HG03095 (cell line): ENCODE results near the gene GPR108.
"Not testable (repeated sequence)": the region's sequence is repeated elsewhere in the genome, so short reads cannot be mapped to it uniquely, and the experiment has no call there.

Experiments used
- ATAC-seq: cut with Tn5 transposase; IDR thresholded peaks from one replicate; pipeline ENCODE4 v1.9.1; 2021; ENCODE audit warnings: moderate library complexity; ENCODE audit not compliant: unreplicated experiment

Gene GPR108

DNA sequence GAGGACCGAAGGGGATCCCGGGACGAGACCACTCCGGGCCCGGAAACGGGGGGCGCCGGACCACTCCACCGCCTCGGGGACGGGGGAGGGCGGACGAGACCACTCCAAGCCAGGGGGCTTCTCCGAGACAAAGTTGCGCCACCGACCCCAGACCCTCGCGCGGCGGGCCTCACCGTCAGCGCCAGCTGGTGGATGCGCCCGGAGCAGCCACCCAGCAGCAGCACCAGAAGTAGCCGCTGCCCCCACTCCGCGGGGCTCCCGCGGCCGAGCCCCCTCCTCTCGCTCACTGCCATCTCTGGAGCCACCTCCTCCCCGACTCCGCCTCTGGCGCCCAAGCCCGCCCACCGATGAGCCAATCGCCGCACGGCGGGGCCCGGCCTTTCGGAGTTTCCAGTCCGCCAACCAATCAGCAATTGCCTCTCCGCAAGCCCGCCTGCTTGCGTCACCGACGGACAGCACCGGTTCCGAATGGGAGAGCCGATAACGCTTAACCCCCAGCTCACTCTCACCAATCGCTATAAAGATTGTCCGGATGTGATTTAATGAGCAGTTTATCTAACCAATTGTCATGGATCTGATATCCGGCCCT lies at the start of gene GPR108:
TSS of gene GPR108 (minus strand) at position 297 of the 589 bp plus-strand sequence. CDS start at position 293, 4 bp downstream.
- ATAC-seq = peak; percentile 49

GRCh38 chr19:6779206-6779605 lies 41.8 kb upstream of the GPR108 start:
- ATAC-seq = no peak

DNA sequence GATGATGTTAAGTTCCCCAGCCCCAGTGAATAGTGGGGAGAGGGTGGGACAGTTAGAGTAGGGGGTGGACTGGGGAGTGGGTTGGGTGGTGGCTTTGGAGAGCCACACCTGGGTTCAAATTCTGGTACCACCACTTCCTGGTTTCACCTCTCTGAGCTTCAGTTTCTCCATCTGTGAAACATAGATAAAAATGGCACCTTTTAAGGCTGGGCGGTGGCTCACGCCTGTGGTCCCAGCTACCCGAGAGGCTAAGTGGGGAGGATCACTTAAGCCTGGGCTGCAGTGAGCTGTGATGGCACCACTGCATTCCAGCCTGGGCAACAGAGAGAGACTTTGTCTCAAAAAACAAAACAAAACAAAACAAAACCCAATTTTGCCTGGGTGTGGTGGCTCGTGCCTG lies 41.0 kb upstream of the GPR108 start:
- no peak for ATAC-seq

DNA sequence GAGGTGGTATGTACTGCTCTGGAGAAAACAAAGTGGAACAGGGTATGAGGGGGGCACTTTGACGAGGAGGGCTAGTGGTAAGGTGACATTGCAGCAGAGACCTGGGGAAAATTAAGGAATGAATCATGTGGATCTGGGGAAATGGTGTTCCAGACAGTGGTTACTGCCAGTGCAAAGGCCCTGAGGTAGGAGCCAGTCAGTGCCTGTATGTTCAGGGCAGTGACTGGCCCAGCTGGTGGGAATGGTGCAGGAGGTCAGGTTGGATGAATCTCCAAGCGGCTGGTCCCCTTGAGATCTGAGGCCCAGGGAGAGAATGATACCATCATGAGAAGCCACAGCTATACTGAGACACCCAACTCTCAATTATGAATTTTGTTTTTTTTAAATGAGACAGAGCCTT lies 40.1 kb upstream of the GPR108 start:
- no peak for ATAC-seq

- ATAC-seq = no peak
These were observed 39.6 kb upstream of the GPR108 start for GRCh38 chr19:6776999-6777398.

GRCh38 chr19:6776045-6776444 lies 38.7 kb upstream of the GPR108 start:
- ATAC-seq = not testable (repeated sequence)

- ATAC-seq = no peak
These were observed 37.7 kb upstream of the GPR108 start for GRCh38 chr19:6774821-6775707.

DNA sequence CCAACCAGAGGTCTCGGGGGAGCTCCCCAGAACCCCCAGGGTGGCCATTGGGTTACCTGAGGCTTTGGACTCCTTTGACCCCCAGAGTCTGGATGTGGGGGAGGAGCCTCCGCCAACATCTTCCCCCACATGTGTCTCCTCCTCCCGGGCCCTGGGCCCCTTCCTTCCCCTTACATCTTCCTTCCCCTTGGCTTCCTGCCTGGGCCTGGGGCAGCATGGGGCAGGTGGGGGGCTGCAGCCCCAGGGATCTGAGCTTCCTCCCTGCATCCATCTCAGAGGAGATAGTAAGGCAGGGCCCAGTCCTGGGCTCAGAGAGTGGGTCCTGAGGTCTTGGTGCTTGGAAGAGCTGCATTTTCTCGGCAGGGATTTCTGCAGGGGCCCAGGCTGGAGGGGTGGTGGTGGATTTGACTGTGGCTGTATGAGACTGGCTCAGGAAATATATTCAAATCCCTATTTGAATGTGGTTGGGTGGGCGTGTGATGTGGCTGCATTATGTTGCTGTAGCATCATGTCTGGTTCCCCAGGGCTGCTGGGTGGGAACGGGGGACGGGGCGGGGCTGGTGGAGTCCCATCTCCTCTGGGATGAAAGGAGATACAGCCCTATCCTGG lies 36.0 kb upstream of the GPR108 start:
- no peak for ATAC-seq

DNA sequence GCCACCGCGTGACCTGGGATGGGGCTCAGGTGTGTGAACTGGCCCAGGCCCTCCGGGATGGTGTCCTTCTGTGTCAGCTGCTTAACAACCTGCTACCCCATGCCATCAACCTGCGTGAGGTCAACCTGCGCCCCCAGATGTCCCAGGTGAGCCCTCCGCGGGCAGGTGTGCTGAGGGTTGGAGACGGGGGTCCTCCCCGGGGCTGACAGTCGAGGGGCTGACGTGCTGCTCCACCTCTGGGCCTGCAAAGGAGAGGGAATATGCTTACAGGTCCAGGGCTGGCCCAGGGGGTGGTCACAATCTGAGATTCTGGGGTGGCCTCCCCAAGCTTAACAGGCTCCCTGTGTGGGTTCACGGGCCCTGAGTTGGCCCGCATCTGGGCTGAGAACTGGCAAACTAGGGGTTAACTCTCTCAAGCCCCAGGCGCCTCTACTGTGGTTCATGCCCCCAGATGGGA lies 35.5 kb upstream of the GPR108 start:
- ATAC-seq = no peak

DNA sequence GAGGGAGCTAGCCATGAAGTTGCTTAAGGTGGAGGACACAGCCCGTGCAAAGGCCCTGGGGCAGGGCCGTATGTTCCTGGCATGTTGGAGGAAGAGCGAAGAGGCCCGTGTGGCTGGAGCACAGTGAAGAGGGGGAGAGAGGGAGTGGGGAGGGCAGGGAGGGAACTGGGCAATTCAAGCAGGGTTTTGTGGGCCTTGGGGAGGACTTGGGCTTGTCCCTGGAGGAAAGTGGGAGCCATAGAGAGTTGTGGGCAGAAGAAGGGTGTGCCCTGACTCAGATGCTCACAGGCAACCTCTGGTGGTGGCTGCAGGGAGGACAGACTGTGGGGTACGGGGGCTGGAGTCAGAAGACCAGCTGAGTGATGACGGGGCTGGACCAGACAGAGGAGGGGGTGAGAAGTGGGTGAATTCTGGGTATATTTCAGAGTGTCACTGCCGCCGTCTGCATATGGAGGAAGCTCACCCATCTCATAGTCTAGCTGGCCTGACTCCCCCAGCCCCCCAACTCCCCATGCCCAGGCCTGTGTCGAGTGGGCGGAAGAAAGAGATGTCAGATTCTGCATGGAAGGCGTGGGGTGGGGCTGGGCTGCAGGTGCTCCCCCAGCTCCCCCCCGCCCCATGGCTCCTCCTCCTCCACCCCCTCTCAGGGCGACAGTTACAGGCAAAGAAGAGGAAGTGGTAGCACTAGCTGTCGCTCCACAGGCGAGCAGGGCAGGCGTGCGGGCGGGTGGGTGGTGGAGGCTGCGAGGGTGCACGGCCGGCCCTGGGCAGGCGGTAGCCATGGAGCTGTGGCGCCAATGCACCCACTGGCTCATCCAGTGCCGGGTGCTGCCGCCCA lies 34.9 kb upstream of the GPR108 start, which contains the start of gene VAV1:
TSS of gene VAV1 (plus strand) at position 681 of the 838 bp plus-strand sequence. CDS start at position 781, 100 bp downstream.
- no peak for ATAC-seq

DNA sequence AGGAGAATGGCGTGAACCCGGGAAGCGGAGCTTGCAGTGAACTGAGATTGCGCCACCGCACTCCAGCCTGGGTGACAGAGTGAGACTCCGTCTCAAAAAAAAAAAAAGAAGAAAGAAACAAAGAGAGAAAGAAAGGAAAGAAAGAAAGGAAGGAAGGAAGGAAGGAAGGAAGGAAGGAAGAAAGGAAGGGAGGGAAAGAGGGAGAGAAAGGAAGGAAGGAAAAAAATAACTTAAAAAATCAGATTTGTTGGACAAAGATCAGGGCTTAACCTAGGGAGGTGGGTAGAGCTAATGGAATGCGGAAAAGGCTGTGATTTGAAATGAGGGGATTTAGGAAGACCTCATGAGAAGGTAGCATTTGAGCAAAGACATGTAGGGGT lies 34.3 kb upstream of the GPR108 start:
- ATAC-seq = not testable (repeated sequence)

DNA sequence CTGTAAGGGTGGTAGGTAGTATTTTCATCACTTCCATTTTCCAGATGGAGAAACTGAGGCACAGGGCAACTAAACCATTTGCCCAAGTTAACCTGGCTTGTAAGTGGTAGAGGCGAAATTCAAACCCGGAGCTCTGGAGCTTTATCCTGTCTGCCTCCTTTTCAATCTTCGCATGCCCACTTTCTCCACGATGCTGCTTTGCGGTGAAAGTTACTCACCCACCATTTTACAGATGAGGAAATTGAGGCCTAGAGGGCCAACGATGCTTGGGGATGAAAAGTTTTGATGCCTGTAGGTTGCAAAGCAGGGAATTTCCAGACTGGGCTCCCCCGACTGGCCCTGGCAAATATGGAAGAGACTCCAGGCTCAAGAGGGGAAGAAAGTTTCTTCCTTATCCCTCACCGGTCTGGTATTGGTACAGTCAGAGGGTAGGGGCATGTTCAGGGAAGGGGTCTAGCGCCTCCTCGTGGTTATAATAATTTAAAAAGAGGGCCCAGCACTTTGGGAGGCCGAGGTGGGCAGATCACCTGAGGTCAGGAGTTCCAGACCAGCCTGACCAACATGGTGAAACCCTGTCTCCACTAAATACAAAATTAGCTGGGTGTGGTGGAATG lies 31.7 kb upstream of the GPR108 start:
- no peak for ATAC-seq

- no peak for ATAC-seq
These were observed 30.9 kb upstream of the GPR108 start for GRCh38 chr19:6768236-6768785.

DNA sequence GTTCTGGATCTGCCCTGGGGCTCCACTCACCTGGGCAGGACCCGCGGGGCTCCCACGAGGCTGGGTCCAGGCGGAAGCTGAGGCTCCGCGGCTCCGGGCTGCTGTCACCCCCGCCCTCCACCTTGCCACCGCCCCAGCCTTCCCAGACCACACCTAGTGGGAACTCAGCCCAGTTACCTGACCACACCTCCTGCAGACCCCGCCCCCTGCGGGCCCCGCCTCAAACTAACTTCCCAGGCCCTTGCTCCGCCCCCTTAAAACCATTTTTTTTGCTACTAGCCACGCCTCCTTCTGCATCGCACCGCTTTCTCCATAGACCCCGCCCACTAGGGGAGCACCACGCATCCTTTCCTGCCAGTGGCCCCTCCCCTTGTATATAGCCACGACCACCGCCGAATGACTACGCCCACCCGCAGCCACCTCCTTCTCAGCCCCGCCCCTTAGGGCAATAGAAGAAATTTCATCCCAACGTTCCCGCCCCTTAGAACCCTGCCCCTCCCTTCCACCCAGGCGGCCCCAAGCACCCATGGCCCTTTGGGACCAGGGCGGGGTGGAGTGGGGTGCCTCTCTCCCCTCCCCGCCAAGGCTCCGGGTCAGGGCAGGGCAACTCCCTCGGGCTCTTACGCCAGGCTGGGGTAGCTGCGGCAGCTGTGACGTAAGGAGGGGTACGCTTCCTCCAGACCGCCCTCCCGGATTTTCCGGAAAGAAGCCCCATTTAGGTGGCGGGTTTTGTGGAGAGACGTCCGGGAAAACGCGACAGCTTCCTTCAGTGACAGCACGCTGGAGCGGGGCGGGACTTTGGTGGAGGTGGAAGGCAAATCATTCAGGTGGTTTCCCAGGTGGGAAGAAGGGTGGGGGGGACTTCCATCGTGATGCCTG lies 30.2 kb upstream of the GPR108 start, which contains the start of gene SH2D3A:
TSS of gene SH2D3A (minus strand) at position 79 of the 879 bp plus-strand sequence. CDS start 3,687 bp downstream, outside the sequence.
- ATAC-seq = peak; percentile 62

GRCh38 chr19:6767081-6767356 lies 29.6 kb upstream of the GPR108 start:
- peak; percentile 7 for ATAC-seq

GRCh38 chr19:6766357-6767080 lies 29.1 kb upstream of the GPR108 start:
- no peak for ATAC-seq

DNA sequence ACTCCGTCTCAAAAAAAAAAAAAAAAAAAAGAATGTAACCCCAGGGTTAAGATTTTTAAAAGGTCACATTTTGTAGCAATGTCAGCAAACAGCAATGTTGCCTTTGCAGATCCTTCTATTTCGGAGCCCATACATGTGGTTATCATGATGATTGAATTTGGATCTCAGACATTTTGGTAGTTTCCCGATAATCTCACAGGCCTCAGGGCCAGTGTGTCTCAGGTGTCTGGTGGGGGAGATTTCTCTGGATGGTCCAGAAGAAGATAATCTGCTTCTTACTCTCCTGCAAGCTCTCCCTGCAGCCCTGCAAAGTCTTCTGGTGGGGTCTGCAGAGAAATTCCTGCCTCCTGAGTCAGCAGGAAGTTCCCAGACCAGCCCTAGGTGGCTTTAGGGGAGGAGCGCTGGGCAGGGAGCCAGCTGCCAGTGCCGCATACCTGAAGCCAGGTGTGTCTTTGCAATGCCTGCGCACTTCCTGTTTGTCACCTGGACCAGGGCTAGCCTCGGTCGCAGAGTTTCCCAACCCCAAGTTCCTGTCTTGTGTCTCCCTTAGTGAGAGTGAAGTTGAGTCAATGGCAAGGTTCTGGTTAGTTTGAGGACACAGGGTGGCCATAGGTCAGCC lies 28.5 kb upstream of the GPR108 start:
- no peak for ATAC-seq

GRCh38 chr19:6762253-6762797 lies 24.9 kb upstream of the GPR108 start:
- not testable (repeated sequence) for ATAC-seq
